AG04450 (cell line): ENCODE results near the gene HOXD8. TPM values are rescaled to one million over a fixed set of nuclear protein-coding genes. Genes with fewer than 3 reads are reported as not detected.

Experiments
- CTCF ChIA-PET: fragments of 300-600, 350-600 bp; formaldehyde crosslinking; extraction: SDS; loops from one replicate; lab custom pipeline; 2022; ENCODE audit warnings: antibody characterized with exemption, inconsistent platforms; lab: Charles Lee
- POLR2A ChIA-PET: fragments of 350-600 bp; formaldehyde crosslinking; extraction: SDS; loops from one replicate; lab custom pipeline; 2021; ENCODE audit warnings: antibody characterized with exemption, inconsistent platforms; lab: Yijun Ruan, JAX
- DNase-seq: peaks from one replicate; pipeline ENCODE4 v3.0.0-alpha.2; 2011; ENCODE audit warnings: low read depth, low spot score
- H3K27ac ChIP-seq: one replicate; pipeline ENCODE4 v1.5.1; 2012; ENCODE audit warnings: low read depth, low read length, control low read depth
- H3K27me3 ChIP-seq: one replicate; pipeline ENCODE4 v1.6.0; 2012; ENCODE audit warnings: low read length; ENCODE audit not compliant: control insufficient read depth, insufficient read depth
- H3K4me3 ChIP-seq: 2 replicates; pipeline ENCODE4 v1.5.1; 2011; ENCODE audit warnings: mild to moderate bottlenecking, low read depth, low read length, control low read depth
- H3K9me3 ChIP-seq: 2 replicates; pipeline ENCODE4 v1.5.1; 2012; ENCODE audit warnings: low read length; ENCODE audit not compliant: control insufficient read depth, insufficient read depth
- polyA plus RNA-seq: library from polyadenylated mRNA; depleted of rRNA; stranded (reverse); fragments of >200 nt; gene quantifications from 2 replicates; pipeline ENCODE4 v1.2.3, GENCODE V29; 2011
- TF ChIP-seq, protein P1 (sequence below): IDR thresholded peaks from 2 replicates; pipeline ENCODE4 v1.5.1; 2011; ENCODE audit warnings: low read depth, low read length, control low read depth, inconsistent platforms

The HOXD8 gene
- polyA plus RNA-seq, 1 experiment, result not detected

DNA sequence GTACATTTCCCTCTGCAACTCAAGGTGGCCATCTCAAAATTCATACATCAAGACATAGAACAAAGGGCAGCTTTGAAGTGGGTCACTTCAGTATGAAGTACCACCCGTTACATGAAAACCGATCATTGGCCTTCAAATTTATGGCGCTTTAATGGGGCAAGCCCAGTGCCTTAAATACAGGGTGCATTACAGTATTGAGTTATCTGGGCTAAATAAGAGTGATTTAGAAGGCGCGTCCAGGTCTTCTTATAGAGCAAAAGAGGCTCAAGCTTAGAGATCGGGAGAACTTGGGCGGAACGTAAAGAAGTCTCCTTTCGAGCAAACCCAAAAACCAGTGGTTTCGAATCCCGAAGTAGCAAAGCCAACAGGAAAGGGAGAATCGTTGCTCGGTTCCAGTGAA, 34.7 kb downstream of the HOXD8 start:
- TF ChIP-seq, protein P1, sequence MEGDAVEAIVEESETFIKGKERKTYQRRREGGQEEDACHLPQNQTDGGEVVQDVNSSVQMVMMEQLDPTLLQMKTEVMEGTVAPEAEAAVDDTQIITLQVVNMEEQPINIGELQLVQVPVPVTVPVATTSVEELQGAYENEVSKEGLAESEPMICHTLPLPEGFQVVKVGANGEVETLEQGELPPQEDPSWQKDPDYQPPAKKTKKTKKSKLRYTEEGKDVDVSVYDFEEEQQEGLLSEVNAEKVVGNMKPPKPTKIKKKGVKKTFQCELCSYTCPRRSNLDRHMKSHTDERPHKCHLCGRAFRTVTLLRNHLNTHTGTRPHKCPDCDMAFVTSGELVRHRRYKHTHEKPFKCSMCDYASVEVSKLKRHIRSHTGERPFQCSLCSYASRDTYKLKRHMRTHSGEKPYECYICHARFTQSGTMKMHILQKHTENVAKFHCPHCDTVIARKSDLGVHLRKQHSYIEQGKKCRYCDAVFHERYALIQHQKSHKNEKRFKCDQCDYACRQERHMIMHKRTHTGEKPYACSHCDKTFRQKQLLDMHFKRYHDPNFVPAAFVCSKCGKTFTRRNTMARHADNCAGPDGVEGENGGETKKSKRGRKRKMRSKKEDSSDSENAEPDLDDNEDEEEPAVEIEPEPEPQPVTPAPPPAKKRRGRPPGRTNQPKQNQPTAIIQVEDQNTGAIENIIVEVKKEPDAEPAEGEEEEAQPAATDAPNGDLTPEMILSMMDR, result no peak
- no peak overlapping the region for H3K4me3 ChIP-seq
- no peak for DNase-seq
- peaks cover 78% of the 10 kb centered on the region for H3K27me3 ChIP-seq
- peaks cover 3% of the 10 kb centered on the region; the same call in 1 of the 2 replicates for H3K9me3 ChIP-seq
- H3K27ac ChIP-seq, result no peak overlapping the region
- ChIA-PET CTCF (no interaction called here), POLR2A (no interaction called here)

GRCh38 chr2:176164611-176165369, 35.3 kb downstream of the HOXD8 start:
- CTCF ChIA-PET, result no interaction called here
- Histone ChIP-seq H3K27ac (no peak overlapping the region), H3K9me3 (peaks cover 3% of the 10 kb centered on the region; the same call in 1 of the 2 replicates), H3K4me3 (no peak overlapping the region), H3K27me3 (peaks cover 74% of the 10 kb centered on the region)
- POLR2A ChIA-PET, result no interaction called here
- DNase-seq, result no peak
- TF ChIP-seq, protein P1, result no peak

DNA sequence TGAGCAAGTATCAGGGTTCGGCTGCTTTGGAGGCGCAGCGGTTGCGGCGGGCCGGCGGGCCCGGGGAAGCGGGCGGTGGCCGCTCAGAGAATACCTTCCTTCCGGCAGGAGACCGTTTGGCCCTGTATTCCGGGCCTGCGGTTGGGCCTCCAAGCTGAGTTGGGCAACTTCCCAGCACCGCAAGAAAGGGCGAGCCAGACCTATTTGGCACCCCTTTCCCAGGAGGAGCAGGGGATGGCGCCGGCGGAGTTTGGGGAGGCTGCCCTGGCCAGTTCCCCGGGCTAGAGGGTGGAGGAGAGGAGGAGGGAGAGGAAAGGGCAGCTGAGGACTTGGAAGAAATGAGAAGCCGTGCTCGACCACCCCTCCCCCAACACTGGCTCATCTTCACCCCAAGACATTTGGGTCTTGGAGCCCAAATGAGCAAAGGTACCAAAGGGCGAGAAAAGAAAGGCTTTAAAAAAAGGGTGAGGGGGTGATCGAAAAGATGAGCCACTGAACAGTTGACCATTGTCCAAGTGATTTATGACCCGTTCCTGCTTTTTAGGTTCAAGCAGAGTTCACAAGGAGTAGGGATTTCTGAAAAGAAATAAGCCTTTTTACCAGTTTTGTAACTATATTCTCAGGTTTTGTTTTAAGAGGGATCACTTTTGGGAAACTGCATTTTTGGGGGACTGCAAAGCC, 36.0 kb downstream of the HOXD8 start:
- ChIA-PET CTCF (no interaction called here), POLR2A (no interaction called here)
- TF ChIP-seq, protein P1, result no peak
- DNase-seq, result no peak
- Histone ChIP-seq H3K27me3 (peaks cover 73% of the 10 kb centered on the region), H3K27ac (no peak overlapping the region), H3K9me3 (peaks cover 3% of the 10 kb centered on the region; the same call in 1 of the 2 replicates), H3K4me3 (no peak overlapping the region)

DNA sequence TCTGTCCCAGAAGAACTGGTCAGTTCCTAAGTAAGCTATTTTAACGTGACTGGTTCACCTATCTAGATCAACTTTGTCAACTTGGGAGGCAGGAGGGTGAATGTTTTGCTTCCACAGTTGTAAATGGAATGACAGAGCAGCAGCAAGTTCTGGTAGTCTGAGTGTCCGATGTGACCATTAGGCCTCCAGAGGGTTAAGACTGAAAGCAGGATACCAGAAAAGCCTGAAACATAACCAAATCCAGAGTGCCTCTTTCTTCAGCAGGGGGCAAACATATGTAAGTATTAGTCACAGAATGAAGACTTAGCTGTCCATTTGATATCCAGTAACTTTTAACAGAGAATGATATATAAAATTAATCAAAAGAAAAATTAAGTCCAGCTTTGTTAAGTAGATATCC, 36.8 kb downstream of the HOXD8 start:
- ChIA-PET CTCF (interaction anchor here (1.1 kb wide), 1 partner anchor 40 kb away, joined by 3 read pairs; no protein-coding TSS in a partner anchor), POLR2A (no interaction called here)
- Histone ChIP-seq H3K27ac (no peak overlapping the region), H3K4me3 (no peak overlapping the region), H3K9me3 (peaks cover 4% of the 10 kb centered on the region; the same call in 1 of the 2 replicates), H3K27me3 (peaks cover 74% of the 10 kb centered on the region)
- TF ChIP-seq, protein P1, result no peak
- no peak for DNase-seq

- DNase-seq, result no peak
- POLR2A ChIA-PET, result no interaction called here
- TF ChIP-seq, protein P1, result no peak
- peaks cover 73% of the 10 kb centered on the region for H3K27me3 ChIP-seq
- H3K9me3 ChIP-seq, result peaks cover 15% of the 10 kb centered on the region; the same call in 1 of the 2 replicates
- no peak overlapping the region for H3K4me3 ChIP-seq
- CTCF ChIA-PET, result interaction anchor here (0.7 to 1.1 kb wide), 3 partner anchors 41 to 802 kb away, joined by 3 to 4 read pairs (median 3); no protein-coding TSS in a partner anchor
- no peak overlapping the region for H3K27ac ChIP-seq
These were observed 37.9 kb downstream of the HOXD8 start for GRCh38 chr2:176167398-176167797.
